Thyroid gland (tissue), 4 donors: ENCODE measurements around the gene HNRNPM.

Experiments used
- CTCF ChIP-seq, 6 experiments: fragments of 200-600 bp in 3 of 6; fragments of 450-650 bp in 3 of 6; sonication (generic) in 3 of 6; IDR thresholded peaks; one replicate each; pipeline ENCODE4 v1.5.1; 2016 to 2019; ENCODE audit warnings: antibody characterized with exemption in 6 of 6, mild to moderate bottlenecking in 2 of 6, inconsistent platforms in 1 of 6, moderate library complexity in 1 of 6
- POLR2A ChIP-seq, 2 donors: fragments of 450-650 bp; IDR thresholded peaks; one replicate each; pipeline ENCODE4 v1.6.1; 2017; ENCODE audit warnings: antibody characterized with exemption in 2 of 2, mild to moderate bottlenecking in 2 of 2, moderate library complexity in 1 of 2

- TF ChIP-seq CTCF (IDR thresholded peaks at IDR 0.05): no peak
- no peak for TF ChIP-seq POLR2A (IDR thresholded peaks at IDR 0.05)
These were observed 74.6 kb downstream of the HNRNPM start for GRCh38 chr19:8519388-8519787.
